K562 (cell line): ENCODE data around the gene TUT1. TPM values are rescaled to one million over a fixed set of nuclear protein-coding genes. Genes with fewer than 3 reads are reported as not detected.

Source experiments
- BDP1 ChIP-seq: IDR thresholded peaks from 3 replicates; pipeline ENCODE4 v1.6.1; 2011; ENCODE audit not compliant: insufficient read length, insufficient read depth
- CC2D1A ChIP-seq: fragments of 450-650 bp; IDR thresholded peaks from 2 replicates; pipeline ENCODE4 v1.6.1; 2017; ENCODE audit warnings: mild to moderate bottlenecking
- FIP1L1 ChIP-seq: fragments of 200-400 bp; formaldehyde crosslinking; IDR thresholded peaks from 2 replicates; pipeline ENCODE4 v1.6.1; 2018; ENCODE audit warnings: mild to moderate bottlenecking, low read depth, low read length; ENCODE audit not compliant: poor library complexity, severe bottlenecking
- HIVEP1 ChIP-seq: fragments of 250-450 bp; sonication (Bioruptor Pico); IDR thresholded peaks from 2 replicates; pipeline ENCODE4 v1.4.0; 2020; ENCODE audit warnings: mild to moderate bottlenecking
- HMGN3 ChIP-seq: IDR thresholded peaks from 2 replicates; pipeline ENCODE4 v1.6.1; 2011; ENCODE audit warnings: borderline replicate concordance, low read depth, mild to moderate bottlenecking, mixed read lengths, low read length; ENCODE audit not compliant: insufficient read length; ENCODE audit errors: extremely low read depth
- MEIS2 ChIP-seq: fragments of 450-650 bp; IDR thresholded peaks from 2 replicates; pipeline ENCODE4 v1.6.1; 2014; ENCODE audit warnings: mild to moderate bottlenecking; ENCODE audit not compliant: partially characterized antibody
- NBN ChIP-seq: fragments of 450-650 bp; IDR thresholded peaks from 2 replicates; pipeline ENCODE4 v1.6.1; 2016; ENCODE audit warnings: low read depth, mild to moderate bottlenecking
- POLR2A ChIP-seq: fragments of 450-650 bp; conservative IDR thresholded peaks from 2 replicates; pipeline ENCODE4 v1.6.1; 2016
- POLR2H ChIP-seq: IDR thresholded peaks from 2 replicates; pipeline ENCODE4 v1.6.1; 2016; ENCODE audit warnings: missing genetic modification characterization, low read depth, mild to moderate bottlenecking, control low read depth, missing compliant biosample characterization, moderate library complexity
- TCF3 ChIP-seq: sonication (generic); formaldehyde crosslinking; IDR thresholded peaks from 2 replicates; pipeline ENCODE4 v1.4.0; 2020; ENCODE audit warnings: mild to moderate bottlenecking, missing genetic modification reagents
- TFAM ChIP-seq: fragments of 250-450 bp; sonication (Bioruptor Pico); conservative IDR thresholded peaks from 2 replicates; pipeline ENCODE4 v1.5.0; 2021; ENCODE audit warnings: mild to moderate bottlenecking, moderate library complexity
- ZNF217 ChIP-seq: sonication (generic); formaldehyde crosslinking; IDR thresholded peaks from 2 replicates; pipeline ENCODE4 v1.8.0; 2022; ENCODE audit warnings: mild to moderate bottlenecking, missing genetic modification reagents
- ZNF79 ChIP-seq: fragments of 250-450 bp; sonication (Bioruptor Pico); IDR thresholded peaks from 2 replicates; pipeline ENCODE4 v1.4.0; 2020; ENCODE audit warnings: low read depth, mild to moderate bottlenecking, moderate library complexity
- polyA plus RNA-seq, 8 experiments: library from polyadenylated mRNA; depleted of rRNA in 4 of 8; stranded (reverse) in 5 of 8; unstranded in 3 of 8; fragments of >200 nt; fragmentation: Nextera tagmentation in 2 of 8; fragmentation: Illumina TruSeq in 1 of 8; extraction: Ambion mirVana in 2 of 8; extraction: Trizol in 1 of 8; gene quantifications; 2 replicates each; pipeline versions ENCODE4 v1.2.1 to v1.2.3, GENCODE V29; 2011 to 2014; ENCODE audit warnings: inconsistent platforms in 1 of 8, missing spikeins in 1 of 8
- total RNA-seq, 7 experiments: library from RNA; depleted of rRNA in 6 of 7; stranded (reverse); fragments of >200 nt in 6 of 7; fragmentation: Illumina TruSeq in 2 of 7; extraction: Trizol in 2 of 7; gene quantifications; 2 replicates each; pipeline versions ENCODE4 v1.2.1 to v1.2.3, GENCODE V29; 2011 to 2021; ENCODE audit warnings: low replicate concordance in 1 of 7
- TF ChIP-seq, protein P1 (sequence below): sonication (generic); formaldehyde crosslinking; IDR thresholded peaks from 2 replicates; pipeline ENCODE4 v1.8.0; 2023; ENCODE audit warnings: mild to moderate bottlenecking, missing genetic modification reagents
- TF ChIP-seq, protein P2 (sequence below): fragments of 250-450 bp; sonication (Bioruptor Pico); IDR thresholded peaks from 2 replicates; pipeline ENCODE4 v1.5.0; 2020; ENCODE audit warnings: mild to moderate bottlenecking, borderline replicate concordance
- TF ChIP-seq, protein P3 (sequence below): sonication (generic); formaldehyde crosslinking; IDR thresholded peaks from 2 replicates; pipeline ENCODE4 v1.9.0; 2022; ENCODE audit warnings: mild to moderate bottlenecking, missing genetic modification reagents
- TF ChIP-seq, protein P4 (sequence below): sonication (generic); formaldehyde crosslinking; IDR thresholded peaks from 2 replicates; pipeline ENCODE4 v1.8.0; 2022; ENCODE audit warnings: mild to moderate bottlenecking, missing genetic modification reagents
- TF ChIP-seq, protein P5 (sequence below): fragments of 450-650 bp; IDR thresholded peaks from 2 replicates; pipeline ENCODE4 v1.6.1; 2017; ENCODE audit warnings: mild to moderate bottlenecking, moderate library complexity

The TUT1 gene
- total and polyA plus RNA-seq, 9 of the 15 experiments (the other 6 are each of a cell fraction or from before 2014, with no cell fraction given), result 0.66 to 44.3 (median 15.7) TPM

DNA sequence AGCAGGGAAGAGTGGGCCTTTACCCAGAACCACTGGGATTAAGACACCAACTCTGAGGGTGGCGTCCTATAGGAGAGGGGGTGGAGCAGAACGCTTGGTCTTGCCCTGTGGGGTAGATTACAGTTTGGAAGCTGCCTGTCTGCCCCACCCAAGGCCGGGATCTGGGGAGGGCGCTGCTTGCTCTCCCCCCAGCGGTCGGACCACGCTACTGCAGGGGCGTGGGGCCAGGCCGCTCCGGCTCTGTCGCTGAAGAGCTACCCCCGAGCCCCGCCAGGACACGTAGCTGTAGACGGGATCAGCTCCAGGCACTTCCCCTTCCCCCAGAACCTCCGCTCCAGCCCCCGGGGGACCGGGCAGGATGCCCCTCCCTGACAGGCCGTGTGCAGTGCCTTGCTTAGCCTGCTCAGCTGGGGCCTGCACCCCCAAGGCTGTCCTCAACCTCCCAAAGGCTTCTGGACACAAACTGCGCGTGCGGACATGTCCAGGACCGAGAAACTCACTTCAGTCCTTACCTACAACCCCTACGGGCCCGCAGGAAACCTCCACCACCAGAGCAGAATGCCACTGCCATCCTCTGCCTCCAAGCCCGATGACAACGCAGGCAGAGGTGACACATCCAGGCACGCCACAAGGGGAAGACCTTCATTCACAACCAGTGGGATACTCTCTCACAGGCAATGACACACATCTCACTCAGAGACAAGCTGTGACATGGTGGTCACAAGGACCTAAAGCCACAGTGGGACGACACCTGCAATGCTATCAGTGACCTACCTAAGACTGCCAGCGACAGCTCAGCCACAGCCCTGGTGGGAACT lies 48.4 kb downstream of the TUT1 start (continued):
- TF ChIP-seq MEIS2 (no peak), ZNF79 (CRISPR knock-in tag) (no peak), HMGN3 (peak; percentile 75), ZNF217 (CRISPR knock-in tag) (no peak), NBN (no peak), CC2D1A (peak; percentile 76), POLR2A (no peak), HIVEP1 (CRISPR knock-in tag) (no peak), FIP1L1 (peak; percentile 43), POLR2H (tag) (no peak), BDP1 (no peak), TCF3 (CRISPR knock-in tag) (no peak; the same call in 1 of the 2 replicates), TFAM (no peak)
- TF ChIP-seq, protein P1, sequence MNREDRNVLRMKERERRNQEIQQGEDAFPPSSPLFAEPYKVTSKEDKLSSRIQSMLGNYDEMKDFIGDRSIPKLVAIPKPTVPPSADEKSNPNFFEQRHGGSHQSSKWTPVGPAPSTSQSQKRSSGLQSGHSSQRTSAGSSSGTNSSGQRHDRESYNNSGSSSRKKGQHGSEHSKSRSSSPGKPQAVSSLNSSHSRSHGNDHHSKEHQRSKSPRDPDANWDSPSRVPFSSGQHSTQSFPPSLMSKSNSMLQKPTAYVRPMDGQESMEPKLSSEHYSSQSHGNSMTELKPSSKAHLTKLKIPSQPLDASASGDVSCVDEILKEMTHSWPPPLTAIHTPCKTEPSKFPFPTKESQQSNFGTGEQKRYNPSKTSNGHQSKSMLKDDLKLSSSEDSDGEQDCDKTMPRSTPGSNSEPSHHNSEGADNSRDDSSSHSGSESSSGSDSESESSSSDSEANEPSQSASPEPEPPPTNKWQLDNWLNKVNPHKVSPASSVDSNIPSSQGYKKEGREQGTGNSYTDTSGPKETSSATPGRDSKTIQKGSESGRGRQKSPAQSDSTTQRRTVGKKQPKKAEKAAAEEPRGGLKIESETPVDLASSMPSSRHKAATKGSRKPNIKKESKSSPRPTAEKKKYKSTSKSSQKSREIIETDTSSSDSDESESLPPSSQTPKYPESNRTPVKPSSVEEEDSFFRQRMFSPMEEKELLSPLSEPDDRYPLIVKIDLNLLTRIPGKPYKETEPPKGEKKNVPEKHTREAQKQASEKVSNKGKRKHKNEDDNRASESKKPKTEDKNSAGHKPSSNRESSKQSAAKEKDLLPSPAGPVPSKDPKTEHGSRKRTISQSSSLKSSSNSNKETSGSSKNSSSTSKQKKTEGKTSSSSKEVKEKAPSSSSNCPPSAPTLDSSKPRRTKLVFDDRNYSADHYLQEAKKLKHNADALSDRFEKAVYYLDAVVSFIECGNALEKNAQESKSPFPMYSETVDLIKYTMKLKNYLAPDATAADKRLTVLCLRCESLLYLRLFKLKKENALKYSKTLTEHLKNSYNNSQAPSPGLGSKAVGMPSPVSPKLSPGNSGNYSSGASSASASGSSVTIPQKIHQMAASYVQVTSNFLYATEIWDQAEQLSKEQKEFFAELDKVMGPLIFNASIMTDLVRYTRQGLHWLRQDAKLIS, result peak; percentile 75
- TF ChIP-seq, protein P2, sequence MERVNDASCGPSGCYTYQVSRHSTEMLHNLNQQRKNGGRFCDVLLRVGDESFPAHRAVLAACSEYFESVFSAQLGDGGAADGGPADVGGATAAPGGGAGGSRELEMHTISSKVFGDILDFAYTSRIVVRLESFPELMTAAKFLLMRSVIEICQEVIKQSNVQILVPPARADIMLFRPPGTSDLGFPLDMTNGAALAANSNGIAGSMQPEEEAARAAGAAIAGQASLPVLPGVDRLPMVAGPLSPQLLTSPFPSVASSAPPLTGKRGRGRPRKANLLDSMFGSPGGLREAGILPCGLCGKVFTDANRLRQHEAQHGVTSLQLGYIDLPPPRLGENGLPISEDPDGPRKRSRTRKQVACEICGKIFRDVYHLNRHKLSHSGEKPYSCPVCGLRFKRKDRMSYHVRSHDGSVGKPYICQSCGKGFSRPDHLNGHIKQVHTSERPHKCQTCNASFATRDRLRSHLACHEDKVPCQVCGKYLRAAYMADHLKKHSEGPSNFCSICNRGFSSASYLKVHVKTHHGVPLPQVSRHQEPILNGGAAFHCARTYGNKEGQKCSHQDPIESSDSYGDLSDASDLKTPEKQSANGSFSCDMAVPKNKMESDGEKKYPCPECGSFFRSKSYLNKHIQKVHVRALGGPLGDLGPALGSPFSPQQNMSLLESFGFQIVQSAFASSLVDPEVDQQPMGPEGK (CRISPR knock-in tag), result no peak
- TF ChIP-seq, protein P3, sequence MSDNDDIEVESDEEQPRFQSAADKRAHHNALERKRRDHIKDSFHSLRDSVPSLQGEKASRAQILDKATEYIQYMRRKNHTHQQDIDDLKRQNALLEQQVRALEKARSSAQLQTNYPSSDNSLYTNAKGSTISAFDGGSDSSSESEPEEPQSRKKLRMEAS (CRISPR knock-in tag), result peak; percentile 30
- TF ChIP-seq, protein P4, sequence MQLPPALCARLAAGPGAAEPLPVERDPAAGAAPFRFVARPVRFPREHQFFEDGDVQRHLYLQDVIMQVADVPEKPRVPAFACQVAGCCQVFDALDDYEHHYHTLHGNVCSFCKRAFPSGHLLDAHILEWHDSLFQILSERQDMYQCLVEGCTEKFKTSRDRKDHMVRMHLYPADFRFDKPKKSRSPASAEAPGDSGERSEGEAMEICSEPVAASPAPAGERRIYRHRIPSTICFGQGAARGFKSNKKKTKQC, result peak; percentile 85
- TF ChIP-seq, protein P5, sequence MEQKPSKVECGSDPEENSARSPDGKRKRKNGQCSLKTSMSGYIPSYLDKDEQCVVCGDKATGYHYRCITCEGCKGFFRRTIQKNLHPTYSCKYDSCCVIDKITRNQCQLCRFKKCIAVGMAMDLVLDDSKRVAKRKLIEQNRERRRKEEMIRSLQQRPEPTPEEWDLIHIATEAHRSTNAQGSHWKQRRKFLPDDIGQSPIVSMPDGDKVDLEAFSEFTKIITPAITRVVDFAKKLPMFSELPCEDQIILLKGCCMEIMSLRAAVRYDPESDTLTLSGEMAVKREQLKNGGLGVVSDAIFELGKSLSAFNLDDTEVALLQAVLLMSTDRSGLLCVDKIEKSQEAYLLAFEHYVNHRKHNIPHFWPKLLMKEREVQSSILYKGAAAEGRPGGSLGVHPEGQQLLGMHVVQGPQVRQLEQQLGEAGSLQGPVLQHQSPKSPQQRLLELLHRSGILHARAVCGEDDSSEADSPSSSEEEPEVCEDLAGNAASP, result no peak
